Activated CD8-positive, alpha-beta T cell treated with anti-CD3 and anti-CD28 coated beads for 36 hours (primary cell): ENCODE results near the gene IL3RA. TPM values are rescaled to one million over a fixed set of nuclear protein-coding genes. Genes with fewer than 3 reads are reported as not detected.

Experiments
- ATAC-seq: fragments of 200-7000 bp; cut with Tn5 transposase; one replicate; pipeline ENCODE4 v1.10.0; 2021; ENCODE audit warnings: mild to moderate bottlenecking, moderate library complexity
- CTCF ChIA-PET: fragments of 350-600 bp; sonication (Branson Sonifier 250); formaldehyde crosslinking; loops from one replicate; lab custom pipeline; 2021; ENCODE audit warnings: antibody characterized with exemption; lab: Charles Lee
- POLR2A ChIA-PET: fragments of 350-600 bp; sonication (Branson Sonifier 250); formaldehyde crosslinking; loops from one replicate; lab custom pipeline; 2021; ENCODE audit warnings: antibody characterized with exemption; lab: Charles Lee
- DNase-seq: peaks from one replicate; pipeline ENCODE4 v3.0.0-alpha.2; 2020
- H3K27ac Mint-ChIP-seq: one replicate; pipeline ENCODE4 v1.8.0; 2021; ENCODE audit warnings: mild to moderate bottlenecking, mixed read lengths
- H3K27me3 Mint-ChIP-seq: one replicate; pipeline ENCODE4 v1.8.0; 2021; ENCODE audit warnings: mixed read lengths
- H3K36me3 Mint-ChIP-seq: one replicate; pipeline ENCODE4 v1.8.0; 2021; ENCODE audit warnings: low read depth, mixed read lengths
- H3K4me1 Mint-ChIP-seq: one replicate; pipeline ENCODE4 v1.8.0; 2021; ENCODE audit warnings: low read depth, mixed read lengths
- H3K4me3 Mint-ChIP-seq: one replicate; pipeline ENCODE4 v1.8.0; 2021; ENCODE audit warnings: mild to moderate bottlenecking, moderate library complexity, mixed read lengths
- H3K9me3 Mint-ChIP-seq: one replicate; pipeline ENCODE4 v1.8.0; 2021; ENCODE audit warnings: mixed read lengths
- intact Hi-C: fragments of 100-400 bp; cut with micrococcal nuclease; formaldehyde crosslinking; loops from one replicate; pipeline ENCODE4 v1.10.0; 2022
- total RNA-seq, 2 experiments: library from RNA; stranded (reverse); gene quantifications; one replicate each; pipeline ENCODE4 v1.2.3, GENCODE V29; 2021
- TF ChIP-seq, protein P1 (sequence below): fragments of 200-600 bp; IDR thresholded peaks from one replicate; pipeline ENCODE4 v1.8.0; 2022; ENCODE audit warnings: antibody characterized with exemption, mild to moderate bottlenecking

The IL3RA gene
- total RNA-seq, 2 experiments from 2014 or later, result not detected

DNA sequence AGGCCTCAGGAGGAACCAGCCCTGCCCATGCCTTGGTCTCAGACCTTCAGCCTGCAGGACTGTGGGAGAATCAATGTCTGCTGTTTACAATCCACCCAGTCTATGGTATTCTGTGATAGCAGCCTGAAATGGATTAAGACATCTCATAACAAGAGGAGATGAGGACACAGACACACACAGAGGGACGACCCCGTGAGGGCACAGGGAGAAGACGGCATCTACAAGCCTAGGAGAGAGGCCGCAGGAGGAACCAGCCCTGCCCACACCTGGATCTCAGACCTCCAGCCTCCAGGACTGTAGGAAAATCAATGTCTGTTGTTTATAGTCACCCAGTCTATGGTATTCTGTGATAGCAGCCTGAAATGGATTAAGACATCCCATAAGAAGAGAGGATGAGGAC, 52.1 kb downstream of the IL3RA start:
- ChIA-PET POLR2A (no interaction called here), CTCF (no interaction called here)
- DNase-seq, result no peak
- intact Hi-C loops, result no loop called here
- H3K27me3 Mint-ChIP-seq, result no peaks in the 10 kb centered on the region
- TF ChIP-seq, protein P1, sequence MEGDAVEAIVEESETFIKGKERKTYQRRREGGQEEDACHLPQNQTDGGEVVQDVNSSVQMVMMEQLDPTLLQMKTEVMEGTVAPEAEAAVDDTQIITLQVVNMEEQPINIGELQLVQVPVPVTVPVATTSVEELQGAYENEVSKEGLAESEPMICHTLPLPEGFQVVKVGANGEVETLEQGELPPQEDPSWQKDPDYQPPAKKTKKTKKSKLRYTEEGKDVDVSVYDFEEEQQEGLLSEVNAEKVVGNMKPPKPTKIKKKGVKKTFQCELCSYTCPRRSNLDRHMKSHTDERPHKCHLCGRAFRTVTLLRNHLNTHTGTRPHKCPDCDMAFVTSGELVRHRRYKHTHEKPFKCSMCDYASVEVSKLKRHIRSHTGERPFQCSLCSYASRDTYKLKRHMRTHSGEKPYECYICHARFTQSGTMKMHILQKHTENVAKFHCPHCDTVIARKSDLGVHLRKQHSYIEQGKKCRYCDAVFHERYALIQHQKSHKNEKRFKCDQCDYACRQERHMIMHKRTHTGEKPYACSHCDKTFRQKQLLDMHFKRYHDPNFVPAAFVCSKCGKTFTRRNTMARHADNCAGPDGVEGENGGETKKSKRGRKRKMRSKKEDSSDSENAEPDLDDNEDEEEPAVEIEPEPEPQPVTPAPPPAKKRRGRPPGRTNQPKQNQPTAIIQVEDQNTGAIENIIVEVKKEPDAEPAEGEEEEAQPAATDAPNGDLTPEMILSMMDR, result no peak
- no peaks in the 10 kb centered on the region for H3K9me3 Mint-ChIP-seq
- H3K36me3 Mint-ChIP-seq, result peaks cover 72% of the 10 kb centered on the region
- peak overlapping the region; percentile 49 for H3K27ac Mint-ChIP-seq
- ATAC-seq, result no peak
- H3K4me1 Mint-ChIP-seq, result peaks cover 32% of the 10 kb centered on the region
- peak overlapping the region; percentile 91 for H3K4me3 Mint-ChIP-seq

DNA sequence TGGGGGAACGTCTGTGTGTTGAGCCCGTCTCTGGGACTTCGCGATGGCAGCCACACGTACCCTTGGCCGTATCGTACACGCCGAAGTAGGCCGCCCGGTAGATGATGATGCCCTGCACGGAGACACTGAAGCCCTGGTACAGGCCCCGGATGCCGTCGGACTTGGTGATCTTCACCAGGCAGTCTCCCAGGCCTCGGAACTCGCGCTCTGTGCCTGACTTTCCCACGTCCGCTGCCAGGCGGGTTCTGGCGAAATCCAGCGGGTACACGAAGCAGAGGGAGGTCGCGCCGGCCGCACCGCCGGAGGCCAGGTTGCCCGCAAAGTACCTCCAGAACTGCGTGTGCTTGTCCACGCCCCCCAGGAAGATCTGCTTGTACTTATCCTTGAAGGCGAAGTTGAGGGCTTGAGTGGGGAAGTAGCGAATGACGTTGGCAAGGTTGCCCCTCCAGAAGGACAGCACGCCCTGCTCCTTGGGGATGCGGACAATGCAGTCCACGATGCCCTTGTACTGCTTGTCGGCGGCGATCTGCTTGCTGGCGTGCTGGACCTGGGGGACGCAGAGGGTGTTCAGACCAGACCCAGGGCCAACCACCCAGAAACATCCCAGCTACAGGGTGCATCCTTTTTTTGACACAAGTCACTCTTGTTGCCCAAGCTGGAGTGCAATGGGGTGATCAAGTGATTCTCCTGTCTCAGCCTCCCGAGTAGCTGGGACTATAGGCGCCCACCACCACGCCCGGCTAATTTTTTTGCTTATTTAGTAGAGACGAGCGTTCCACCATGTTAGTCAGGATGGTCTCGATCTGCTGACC, 52.8 kb downstream of the IL3RA start:
- POLR2A ChIA-PET, result no interaction called here

DNA sequence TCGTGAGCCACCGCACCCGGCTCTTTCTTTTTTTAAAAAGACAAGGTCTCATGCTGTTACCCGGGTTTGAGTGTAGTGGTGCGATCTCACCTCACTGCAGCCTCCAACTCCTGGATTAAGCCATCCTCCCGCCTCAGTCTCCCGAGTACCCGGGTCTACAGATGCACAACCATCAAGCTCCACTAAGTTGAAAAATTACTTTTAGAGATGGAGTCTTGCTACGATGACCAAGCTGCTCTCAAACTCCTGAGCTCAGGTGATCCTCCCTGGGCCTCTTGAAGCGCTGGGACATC, 53.4 kb downstream of the IL3RA start:
- peaks cover 43% of the 10 kb centered on the region for H3K4me1 Mint-ChIP-seq
- DNase-seq (no peak), ATAC-seq (no peak)
- intact Hi-C loops, result no loop called here
- no peaks in the 10 kb centered on the region for H3K27me3 Mint-ChIP-seq
- no peak overlapping the region for H3K27ac Mint-ChIP-seq
- ChIA-PET POLR2A (no interaction called here), CTCF (no interaction called here)
- peaks cover 64% of the 10 kb centered on the region for H3K36me3 Mint-ChIP-seq
- peak overlapping the region; percentile 91 for H3K4me3 Mint-ChIP-seq
- no peaks in the 10 kb centered on the region for H3K9me3 Mint-ChIP-seq
- TF ChIP-seq, protein P1, result no peak

More for the DNA sequence above, 52.8 kb downstream of the IL3RA start:
- Mint-ChIP-seq H3K36me3 (peaks cover 69% of the 10 kb centered on the region), H3K27ac (peak overlapping the region; percentile 52), H3K9me3 (no peaks in the 10 kb centered on the region), H3K4me1 (peaks cover 38% of the 10 kb centered on the region), H3K4me3 (peak overlapping the region; percentile 91), H3K27me3 (no peaks in the 10 kb centered on the region)
- TF ChIP-seq, protein P1, result no peak
- CTCF ChIA-PET, result no interaction called here
- ATAC-seq, result no peak
- intact Hi-C loops, result no loop called here
- no peak for DNase-seq

DNA sequence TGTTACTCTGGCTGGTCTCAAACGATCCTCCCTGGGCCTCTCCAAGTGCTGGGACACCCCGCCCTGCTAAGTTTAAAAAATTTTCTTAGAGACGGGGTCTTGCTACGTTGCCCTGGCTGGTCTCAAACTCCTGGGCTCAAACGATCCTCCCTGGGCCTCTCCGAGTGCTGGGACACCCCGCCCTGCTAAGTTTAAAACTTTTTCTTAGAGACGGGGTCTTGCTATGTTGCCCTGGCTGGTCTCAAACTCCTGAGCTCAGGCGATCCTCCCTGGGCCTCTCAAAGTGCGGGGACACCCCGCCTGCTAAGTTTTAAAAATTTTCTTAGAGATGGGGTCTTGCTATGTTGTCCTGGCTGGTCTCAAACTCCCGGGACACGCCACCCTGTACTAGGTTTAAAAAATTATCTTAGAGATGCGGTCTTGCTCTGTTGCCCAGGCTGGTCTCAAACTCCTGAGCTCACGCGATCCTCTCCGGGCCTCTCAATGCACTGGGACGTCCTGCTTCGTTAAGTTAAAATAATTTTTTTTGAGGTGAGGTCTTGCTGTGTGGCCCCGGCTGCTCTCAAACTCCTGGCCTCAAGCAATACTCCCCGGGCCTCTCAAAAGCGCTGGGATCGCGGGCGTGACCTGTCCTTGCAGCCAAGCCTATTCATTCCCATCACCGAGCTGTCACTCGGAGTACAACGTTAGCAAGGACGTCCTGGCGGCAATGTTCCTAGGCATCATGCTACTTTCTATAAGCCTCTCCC, 54.2 kb downstream of the IL3RA start:
- Mint-ChIP-seq H3K27ac (peak overlapping the region; percentile 97), H3K4me1 (peaks cover 51% of the 10 kb centered on the region), H3K9me3 (no peaks in the 10 kb centered on the region), H3K36me3 (peaks cover 63% of the 10 kb centered on the region), H3K27me3 (no peaks in the 10 kb centered on the region), H3K4me3 (peak overlapping the region; percentile 91)
- POLR2A ChIA-PET, result no interaction called here
- ATAC-seq (no peak), DNase-seq (no peak)
- intact Hi-C loops, result no loop called here
- TF ChIP-seq, protein P1, result no peak
- CTCF ChIA-PET, result no interaction called here

DNA sequence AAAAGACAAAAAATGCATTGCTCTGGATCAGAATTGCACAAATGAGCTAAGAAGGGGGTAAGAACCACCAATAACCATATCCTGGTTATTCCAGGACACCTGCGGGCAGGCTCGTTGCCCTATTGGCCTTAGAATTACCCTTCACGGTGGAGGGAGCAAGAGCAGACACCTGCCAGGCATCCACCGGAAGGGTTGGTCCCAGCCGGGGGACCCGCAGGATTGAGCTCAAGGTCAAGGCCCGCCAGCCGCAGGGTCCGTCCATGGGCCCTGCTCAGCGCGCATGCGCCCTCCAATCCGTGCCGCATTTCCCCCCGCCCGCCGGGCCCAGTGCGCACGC, 54.8 kb downstream of the IL3RA start:
- intact Hi-C loops, result no loop called here
- Mint-ChIP-seq H3K4me3 (peak overlapping the region; percentile 91), H3K36me3 (peaks cover 66% of the 10 kb centered on the region), H3K27me3 (no peaks in the 10 kb centered on the region), H3K4me1 (peaks cover 54% of the 10 kb centered on the region), H3K27ac (peak overlapping the region; percentile 97), H3K9me3 (no peaks in the 10 kb centered on the region)
- ChIA-PET CTCF (no interaction called here), POLR2A (no interaction called here)
- DNase-seq (no peak), ATAC-seq (no peak)
- TF ChIP-seq, protein P1, result no peak
